ENCODE data around the gene ARHGAP31.
A peak's percentile ranks its signal among the peaks of the same experiment; 100 is the strongest.

The ARHGAP31 gene

DNA sequence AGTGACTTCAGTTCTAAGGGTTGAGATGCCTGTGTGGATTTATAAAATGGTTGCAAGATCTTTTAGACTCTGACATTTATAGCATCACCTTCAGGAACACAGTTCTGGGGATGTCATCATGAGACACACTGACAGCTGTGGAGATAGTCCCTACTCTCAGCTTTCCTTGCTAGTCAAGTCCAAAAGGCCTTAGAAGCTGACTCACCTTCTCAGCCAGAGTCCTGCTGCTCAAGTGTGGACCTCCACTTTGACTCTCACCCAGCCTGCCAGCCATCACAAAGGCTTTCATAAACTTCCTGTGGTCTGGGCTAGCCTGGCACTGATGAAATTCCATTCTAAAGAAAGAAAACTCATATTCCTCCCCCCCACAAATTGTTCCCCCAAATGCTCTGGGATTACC is 124.5 kb downstream of the ARHGAP31 start:
- H3K36me3 ChIP-seq: no peaks in the 10 kb centered on the region
- no peaks in the 10 kb centered on the region for H3K4me1 ChIP-seq
- no peak overlapping the region for H3K4me3 ChIP-seq
- H3K9me3 ChIP-seq: no peaks in the 10 kb centered on the region
- no peak overlapping the region for H3K27ac ChIP-seq
- no peak overlapping the region for H3K9ac ChIP-seq
- H3K27me3 ChIP-seq: no peaks in the 10 kb centered on the region
- no peak overlapping the region for H3K4me2 ChIP-seq
- H4K20me1 ChIP-seq: no peaks in the 10 kb centered on the region
- no peak for TF ChIP-seq Cebpa-rat (IDR thresholded peaks at IDR 0.05)

DNA sequence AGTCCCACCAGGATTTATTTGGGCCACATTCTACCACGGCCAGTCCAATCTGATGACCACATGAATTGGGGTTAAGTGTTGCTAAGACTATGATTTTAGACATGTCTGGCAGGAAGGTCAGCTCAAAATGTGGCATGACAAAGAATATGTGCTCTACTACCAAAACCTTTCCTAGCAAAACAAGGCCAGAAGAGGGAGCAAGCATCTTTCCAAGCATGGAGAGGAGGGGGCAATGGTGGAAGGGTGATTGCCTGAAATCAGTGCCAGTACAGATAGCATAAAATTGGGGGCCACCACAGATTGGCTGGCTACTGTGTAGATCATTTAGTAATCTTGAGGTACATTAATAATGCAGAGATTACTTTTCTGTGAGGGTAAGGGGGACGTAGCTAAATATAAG is 126.0 kb downstream of the ARHGAP31 start:
- TF ChIP-seq Cebpa-rat (IDR thresholded peaks at IDR 0.05): no peak
- Histone ChIP-seq H3K9ac (no peak overlapping the region), H3K4me3 (no peak overlapping the region), H3K9me3 (no peaks in the 10 kb centered on the region), H3K4me1 (no peaks in the 10 kb centered on the region), H3K27ac (no peak overlapping the region), H4K20me1 (no peaks in the 10 kb centered on the region), H3K27me3 (no peaks in the 10 kb centered on the region), H3K36me3 (no peaks in the 10 kb centered on the region), H3K4me2 (no peak overlapping the region)

DNA sequence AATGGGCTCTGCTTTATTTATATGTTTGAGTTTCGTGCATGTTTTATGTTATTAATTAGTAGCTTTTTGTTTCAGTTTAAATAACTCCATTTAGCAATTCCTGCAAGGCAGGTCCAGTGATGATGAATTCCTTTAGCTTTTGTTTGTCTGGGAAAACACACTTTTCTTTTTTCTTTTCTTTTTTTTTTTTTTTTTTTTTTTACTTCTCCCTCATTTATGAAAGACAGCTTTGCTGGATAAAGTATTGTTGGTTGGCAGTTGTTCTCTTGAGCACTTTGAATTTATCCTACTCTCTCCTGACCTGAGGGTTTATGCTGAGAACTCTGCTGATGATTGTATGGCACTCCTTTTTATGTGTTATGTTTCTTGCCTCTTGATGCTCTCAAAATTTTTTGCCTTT is 133.5 kb downstream of the ARHGAP31 start:
- Histone ChIP-seq H3K27ac (no peak overlapping the region), H3K4me3 (0 out of 2 replicates have a peak overlapping the region, but pooled peaks have one; percentile 18), H3K27me3 (no peaks in the 10 kb centered on the region), H3K4me2 (no peak overlapping the region), H3K9ac (no peak overlapping the region), H3K9me3 (peaks cover 66% of the 10 kb centered on the region), H3K36me3 (peaks cover 48% of the 10 kb centered on the region), H4K20me1 (no peaks in the 10 kb centered on the region), H3K4me1 (no peaks in the 10 kb centered on the region)
- no peak for TF ChIP-seq Cebpa-rat (IDR thresholded peaks at IDR 0.05)

DNA sequence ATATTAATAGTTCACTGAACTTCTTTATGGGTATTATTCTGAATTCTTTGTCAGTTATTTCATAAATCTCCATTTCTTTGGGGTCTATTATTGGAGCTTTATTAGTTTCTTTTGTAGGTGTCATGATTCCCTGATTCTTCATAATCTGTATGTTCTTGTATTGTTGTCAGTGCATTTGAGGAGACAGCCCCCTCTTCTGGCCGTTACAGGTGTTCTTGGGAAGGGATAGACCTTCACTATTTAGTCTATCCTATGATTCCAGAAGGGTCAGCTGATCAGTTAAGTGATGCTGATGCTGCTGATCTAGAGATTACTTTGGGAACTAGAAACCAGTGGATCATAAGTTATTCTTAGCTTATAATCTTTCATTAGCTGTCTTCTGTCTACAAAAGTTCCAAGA is 134.4 kb downstream of the ARHGAP31 start:
- no peak for TF ChIP-seq Cebpa-rat (IDR thresholded peaks at IDR 0.05)
- no peaks in the 10 kb centered on the region for H3K4me1 ChIP-seq
- H3K9ac ChIP-seq: no peak overlapping the region
- H3K4me3 ChIP-seq: no peak overlapping the region
- H3K9me3 ChIP-seq: peaks cover 66% of the 10 kb centered on the region
- peaks cover 57% of the 10 kb centered on the region for H3K36me3 ChIP-seq
- no peak overlapping the region for H3K27ac ChIP-seq
- H4K20me1 ChIP-seq: no peaks in the 10 kb centered on the region
- no peaks in the 10 kb centered on the region for H3K27me3 ChIP-seq
- H3K4me2 ChIP-seq: no peak overlapping the region

DNA sequence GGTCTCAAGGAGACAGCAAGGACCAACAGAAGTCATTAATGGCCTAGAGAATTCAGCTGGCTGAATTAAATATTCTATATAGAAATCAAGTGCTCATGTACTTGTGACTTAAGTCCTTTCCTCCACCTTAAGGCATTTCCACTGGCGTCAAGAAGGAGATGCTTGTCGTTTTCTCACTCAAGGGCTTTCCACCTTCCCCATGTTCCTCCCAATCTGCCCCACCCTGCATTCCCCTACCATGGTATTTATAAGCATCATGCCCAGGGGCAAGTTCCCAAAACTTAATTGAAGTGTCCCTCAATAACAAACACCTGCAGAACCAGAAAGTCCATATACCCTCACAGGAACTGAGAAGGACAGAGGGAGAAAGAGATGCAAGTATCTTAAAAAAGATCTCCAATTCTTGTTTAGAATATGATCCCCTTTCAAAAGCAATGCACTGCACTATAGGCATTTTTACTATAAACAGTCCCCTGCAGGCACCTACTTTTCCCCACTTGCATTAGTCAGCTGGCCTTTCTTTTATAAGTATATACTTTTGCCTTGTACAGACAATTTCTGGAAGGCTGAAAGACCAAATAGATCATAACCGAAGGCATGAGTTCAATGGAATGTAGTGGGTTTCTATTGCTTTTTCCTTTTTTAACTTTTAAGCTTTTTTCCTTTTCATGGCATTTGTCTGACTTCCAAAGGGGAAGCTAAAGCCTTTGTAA is 139.6 kb downstream of the ARHGAP31 start:
- Histone ChIP-seq H3K27ac (no peak overlapping the region), H3K9ac (no peak overlapping the region), H3K4me3 (no peak overlapping the region), H4K20me1 (no peaks in the 10 kb centered on the region), H3K9me3 (peaks cover 31% of the 10 kb centered on the region), H3K4me1 (no peaks in the 10 kb centered on the region), H3K27me3 (no peaks in the 10 kb centered on the region), H3K36me3 (peaks cover 92% of the 10 kb centered on the region), H3K4me2 (no peak overlapping the region)
- no peak for TF ChIP-seq Cebpa-rat (IDR thresholded peaks at IDR 0.05)

- Histone ChIP-seq H3K4me1 (no peaks in the 10 kb centered on the region), H3K4me2 (no peak overlapping the region), H3K9ac (no peak overlapping the region), H3K27ac (no peak overlapping the region), H3K4me3 (no peak overlapping the region), H3K36me3 (peaks cover 89% of the 10 kb centered on the region), H3K27me3 (no peaks in the 10 kb centered on the region), H4K20me1 (no peaks in the 10 kb centered on the region), H3K9me3 (peaks cover 22% of the 10 kb centered on the region)
- TF ChIP-seq Cebpa-rat (IDR thresholded peaks at IDR 0.05): no peak
These were observed 140.5 kb downstream of the ARHGAP31 start for GRCh38 chr3:119434703-119435102.

DNA sequence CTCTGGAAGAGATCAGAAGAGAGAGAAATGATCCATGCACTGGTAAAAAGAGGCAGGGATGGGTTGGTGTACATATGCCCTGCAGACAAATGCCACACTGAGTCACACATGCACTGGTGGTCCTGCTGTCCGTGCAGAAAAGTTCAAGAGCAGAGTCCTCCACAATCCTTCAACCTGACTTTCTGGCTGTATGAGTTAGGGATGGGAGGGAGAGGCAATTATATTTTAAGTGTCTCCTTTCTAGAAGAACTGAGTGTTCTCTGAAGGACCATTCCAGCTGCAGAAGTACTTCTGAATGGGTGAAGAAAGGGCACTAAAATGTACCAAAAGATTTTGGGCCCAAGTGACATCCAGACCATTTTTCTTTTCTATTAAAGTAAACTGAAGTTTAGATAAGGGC is 142.8 kb downstream of the ARHGAP31 start:
- H3K36me3 ChIP-seq: peaks cover 86% of the 10 kb centered on the region

DNA sequence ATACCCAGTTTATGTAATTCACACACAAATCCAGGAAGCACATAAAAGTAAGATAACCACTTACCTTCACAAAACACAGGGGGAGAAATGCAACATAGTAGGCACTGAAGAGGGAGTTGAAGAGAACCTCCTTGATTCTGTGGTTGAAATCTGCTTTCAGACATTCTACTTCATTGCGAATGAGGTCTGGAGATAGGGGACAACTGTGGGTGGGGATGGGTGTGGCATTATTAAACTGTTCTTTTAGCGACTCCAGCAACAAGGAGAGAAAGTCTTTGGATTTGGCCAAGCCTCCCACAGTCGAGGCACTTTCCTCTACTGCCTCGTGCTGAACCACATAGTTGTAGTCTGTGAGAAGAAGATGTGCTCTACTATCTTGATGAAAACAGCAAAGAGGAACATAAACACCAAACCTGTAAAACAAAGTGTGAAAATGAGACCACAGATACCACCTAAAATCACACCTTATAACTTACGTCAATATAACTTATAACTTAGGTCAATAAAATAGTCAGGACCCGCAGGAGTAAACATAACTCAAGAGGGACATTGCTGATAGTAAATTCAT is 143.6 kb downstream of the ARHGAP31 start:
- no peaks in the 10 kb centered on the region for H3K27me3 ChIP-seq
- no peaks in the 10 kb centered on the region for H4K20me1 ChIP-seq
- H3K36me3 ChIP-seq: peaks cover 89% of the 10 kb centered on the region
- H3K27ac ChIP-seq: no peak overlapping the region
- no peaks in the 10 kb centered on the region for H3K4me1 ChIP-seq
- H3K9ac ChIP-seq: no peak overlapping the region
- no peak for TF ChIP-seq Cebpa-rat (IDR thresholded peaks at IDR 0.05)
- H3K9me3 ChIP-seq: peaks cover 19% of the 10 kb centered on the region
- H3K4me2 ChIP-seq: no peak overlapping the region
- H3K4me3 ChIP-seq: no peak overlapping the region

More for the DNA sequence above, 142.8 kb downstream of the ARHGAP31 start:
- Histone ChIP-seq H3K9ac (no peak overlapping the region), H3K9me3 (peaks cover 12% of the 10 kb centered on the region), H3K4me1 (no peaks in the 10 kb centered on the region), H3K27me3 (no peaks in the 10 kb centered on the region), H3K4me2 (no peak overlapping the region), H3K4me3 (no peak overlapping the region), H4K20me1 (no peaks in the 10 kb centered on the region), H3K27ac (no peak overlapping the region)
- no peak for TF ChIP-seq Cebpa-rat (IDR thresholded peaks at IDR 0.05)

DNA sequence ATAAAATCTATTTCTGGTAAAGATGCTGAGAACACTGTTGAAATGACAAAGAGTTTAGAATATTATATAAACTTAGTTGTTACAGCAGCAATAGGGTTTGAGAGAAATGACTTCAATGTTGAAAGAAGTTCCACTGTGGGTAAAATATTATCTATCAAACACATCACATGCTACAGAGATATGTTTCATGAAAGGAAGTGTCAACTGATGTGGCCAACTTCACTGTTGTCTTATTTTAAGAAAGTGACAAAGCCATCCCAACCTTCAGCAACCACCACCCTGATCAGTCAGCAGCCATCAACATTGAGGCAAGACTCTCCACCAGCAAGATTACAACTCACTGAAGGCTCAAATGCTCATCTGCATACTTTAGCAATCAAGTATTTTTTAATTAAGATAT is 149.0 kb downstream of the ARHGAP31 start:
- no peak overlapping the region for H3K4me2 ChIP-seq
- TF ChIP-seq Cebpa-rat (IDR thresholded peaks at IDR 0.05): no peak
- H3K27me3 ChIP-seq: no peaks in the 10 kb centered on the region
- H3K9ac ChIP-seq: no peak overlapping the region
- no peak overlapping the region for H3K4me3 ChIP-seq
- no peaks in the 10 kb centered on the region for H3K4me1 ChIP-seq
- H3K36me3 ChIP-seq: peaks cover 86% of the 10 kb centered on the region
- H3K9me3 ChIP-seq: peaks cover 26% of the 10 kb centered on the region
- H4K20me1 ChIP-seq: no peaks in the 10 kb centered on the region
- H3K27ac ChIP-seq: no peak overlapping the region

- Histone ChIP-seq H3K9ac (no peak overlapping the region), H3K9me3 (peaks cover 26% of the 10 kb centered on the region), H3K27me3 (no peaks in the 10 kb centered on the region), H3K4me1 (no peaks in the 10 kb centered on the region), H3K4me3 (no peak overlapping the region), H4K20me1 (no peaks in the 10 kb centered on the region), H3K27ac (no peak overlapping the region), H3K36me3 (peaks cover 95% of the 10 kb centered on the region), H3K4me2 (no peak overlapping the region)
- TF ChIP-seq Cebpa-rat (IDR thresholded peaks at IDR 0.05): no peak
These were observed 150.4 kb downstream of the ARHGAP31 start for GRCh38 chr3:119444590-119444989.
